ENCODE measurements around the gene KBTBD13. TPM values are rescaled to one million over a fixed set of nuclear protein-coding genes. Genes with fewer than 3 reads are reported as not detected.
A peak's percentile ranks its signal among the peaks of the same experiment; 100 is the strongest.
"Not testable (repeated sequence)": the region's sequence is repeated elsewhere in the genome, so short reads cannot be mapped to it uniquely, and the experiment has no call there.

The KBTBD13 gene
- total and polyA plus RNA-seq, 8 donors: 0.18 TPM; not detected in 7

GRCh38 chr15:65044218-65044617, 32.3 kb upstream of the KBTBD13 start:
- intact Hi-C loops (cut with DNase I; ENCODE audit: low total_unique reads); H3K27me3 ChIP-seq; H3K36me3 ChIP-seq; H3K4me3 ChIP-seq; H3K9me3 ChIP-seq: not testable (repeated sequence)
- Histone ChIP-seq H3K27ac (peak overlapping the region in 2 of 5 donors; percentile 35 to 70), H3K4me1 (peaks cover 14 to 30% (median 20%) of the 10 kb centered on the region in 4 donors)
- DNase-seq: peak; percentile 25 to 50
- WGBS, 5 donors: 44 to 62% (median 59%) methylated on average over 5 of the region's 5 CpGs
- peak in 1 of 3 donors; percentile 20 for TF ChIP-seq POLR2AphosphoS5 (IDR thresholded peaks at IDR 0.05)

GRCh38 chr15:65044724-65045481, 31.6 kb upstream of the KBTBD13 start, which contains the start of gene SLC51B:
Gene SLC51B (plus strand): TSS chr15:65045387. CDS start chr15:65050005, 4,618 bp downstream.
- 34 to 50% (median 41%) methylated on average over 7 of the region's 7 CpGs for WGBS, 5 donors
- DNase-seq: peak; percentile 61 to 80
- Histone ChIP-seq H3K27ac (peak within 1 kb of the TSS in 4 of 5 donors; percentile 35 to 70 (median 62)), H3K9me3 (no peaks in the 10 kb centered on the region), H3K4me3 (no peak within 1 kb of the TSS), H3K4me1 (peaks cover 19 to 37% (median 27%) of the 10 kb centered on the region in 4 donors), H3K27me3 (no peaks in the 10 kb centered on the region), H3K36me3 (no peaks in the 10 kb centered on the region)
- intact Hi-C loops (cut with DNase I; ENCODE audit: low total_unique reads): no loop called here
- TF ChIP-seq CTCF (IDR thresholded peaks at IDR 0.05) (no peak), POLR2A (IDR thresholded peaks at IDR 0.05) (no peak), EP300 (IDR thresholded peaks at IDR 0.05) (no peak), POLR2AphosphoS5 (IDR thresholded peaks at IDR 0.05) (peak in 2 of 3 donors; percentile 65 to 66)

- 61 to 83% (median 71%) methylated on average over 2 of the region's 2 CpGs for WGBS, 5 donors
- no peak overlapping the region for H3K27ac ChIP-seq
- TF ChIP-seq POLR2A (IDR thresholded peaks at IDR 0.05): no peak
- TF ChIP-seq CTCF (IDR thresholded peaks at IDR 0.05): no peak
- no peak for TF ChIP-seq POLR2AphosphoS5 (IDR thresholded peaks at IDR 0.05)
- TF ChIP-seq EP300 (IDR thresholded peaks at IDR 0.05): no peak
These were observed 28.3 kb upstream of the KBTBD13 start for GRCh38 chr15:65048241-65048640.

GRCh38 chr15:65049418-65049840, 27.1 kb upstream of the KBTBD13 start:
- H3K4me1 ChIP-seq: peaks cover 18 to 36% (median 24%) of the 10 kb centered on the region in 4 donors
- peak overlapping the region; percentile 11 to 32 (median 32) for H3K4me3 ChIP-seq
- H3K27me3 ChIP-seq: no peaks in the 10 kb centered on the region
- peak; percentile 89 to 95 for DNase-seq
- no peaks in the 10 kb centered on the region for H3K9me3 ChIP-seq
- peak overlapping the region in 1 of 5 donors; percentile 18 for H3K27ac ChIP-seq
- H3K36me3 ChIP-seq: peaks cover 0 to 7% (median 4%) of the 10 kb centered on the region in 4 donors
- no peak for TF ChIP-seq CTCF (IDR thresholded peaks at IDR 0.05)
- no peak for TF ChIP-seq EP300 (IDR thresholded peaks at IDR 0.05)
- no peak for TF ChIP-seq POLR2A (IDR thresholded peaks at IDR 0.05)
- no peak for TF ChIP-seq POLR2AphosphoS5 (IDR thresholded peaks at IDR 0.05)
- 7 to 17% (median 9%) methylated on average over 19 of the region's 19 CpGs for whole genome bisulfite sequencing, 5 donors
- intact Hi-C loops (cut with DNase I; ENCODE audit: low total_unique reads): no loop called here

More at GRCh38 chr15:65048241-65048640, 28.3 kb upstream of the KBTBD13 start:
- H3K4me3 ChIP-seq: no peak overlapping the region
- intact Hi-C loops (cut with DNase I; ENCODE audit: low total_unique reads): no loop called here
- no peaks in the 10 kb centered on the region for H3K9me3 ChIP-seq
- peaks cover 0 to 7% (median 0%) of the 10 kb centered on the region in 4 donors for H3K36me3 ChIP-seq
- no peak for DNase-seq
- peaks cover 23 to 43% (median 31%) of the 10 kb centered on the region in 4 donors for H3K4me1 ChIP-seq
- H3K27me3 ChIP-seq: no peaks in the 10 kb centered on the region
